ENCODE data around the gene LGR6. TPM values are rescaled to one million over a fixed set of nuclear protein-coding genes. Genes with fewer than 3 reads are reported as not detected.

The LGR6 gene
- total RNA-seq, 1 experiment from 2014 or later: 0.08 TPM

- H3K4me3 ChIP-seq (ENCODE audit: low read depth in 2 of 2, low read length in 2 of 2): no peak overlapping the region
- H3K4me1 ChIP-seq (ENCODE audit: control insufficient read depth, insufficient read depth, low read length): no peaks in the 10 kb centered on the region
- DNase-seq (ENCODE audit: low read depth, low spot score) (no peak), ATAC-seq (no peak)
- ChIA-PET CTCF (no interaction called here), POLR2A (no interaction called here)
- in situ Hi-C loops (cut with HindIII; ENCODE audit: low pct_unique_long_range_greater_than_20kb, low sequenced_read_pairs) (no loop called here), intact Hi-C loops (cut with micrococcal nuclease; ENCODE audit: unreplicated experiment) (no loop called here)
- BruUV-seq (replicated peaks): no TSS peak
- no peaks in the 10 kb centered on the region for H3K9me3 ChIP-seq (ENCODE audit: control insufficient read depth, insufficient read depth, low read depth, low read length)
- no peak for TF ChIP-seq SIN3A (IDR thresholded peaks at IDR 0.05; ENCODE audit: borderline replicate concordance, insufficient read depth, low read depth, low read length)
- TF ChIP-seq CTCF (IDR thresholded peaks at IDR 0.05): no peak
- TF ChIP-seq REST (IDR thresholded peaks at IDR 0.05; ENCODE audit: insufficient read depth in 1 of 2, low read depth in 2 of 2, low read length in 1 of 2): no peak
- TF ChIP-seq POLR2AphosphoS5 (IDR thresholded peaks at IDR 0.05; ENCODE audit: low read depth, low read length): no peak
- no peak for TF ChIP-seq TCF7L2 (IDR thresholded peaks at IDR 0.05; ENCODE audit: low read depth, low read length)
- no peaks in the 10 kb centered on the region for H3K27me3 ChIP-seq (ENCODE audit: control insufficient read depth, insufficient read depth, low read length)
- no peaks in the 10 kb centered on the region for H3K36me3 ChIP-seq (ENCODE audit: control insufficient read depth, insufficient read depth, low read length)
- no peak overlapping the region for H3K27ac ChIP-seq (ENCODE audit: low read length)
These were observed 58.0 kb downstream of the LGR6 start for GRCh38 chr1:202251424-202252256.

- no peaks in the 10 kb centered on the region for H3K4me1 ChIP-seq (ENCODE audit: control insufficient read depth, insufficient read depth, low read length)
- BruUV-seq (replicated peaks): no TSS peak
- intact Hi-C loops (cut with micrococcal nuclease; ENCODE audit: unreplicated experiment): no loop called here
- in situ Hi-C loops (cut with HindIII; ENCODE audit: low pct_unique_long_range_greater_than_20kb, low sequenced_read_pairs): no loop called here
- H3K4me3 ChIP-seq (ENCODE audit: low read depth in 2 of 2, low read length in 2 of 2): no peak overlapping the region
- H3K9me3 ChIP-seq (ENCODE audit: control insufficient read depth, insufficient read depth, low read depth, low read length): no peaks in the 10 kb centered on the region
- DNase-seq (ENCODE audit: low read depth, low spot score): no peak
- no peak for ATAC-seq
- ChIA-PET POLR2A (no interaction called here), CTCF (no interaction called here)
- H3K36me3 ChIP-seq (ENCODE audit: control insufficient read depth, insufficient read depth, low read length): no peaks in the 10 kb centered on the region
- H3K27me3 ChIP-seq (ENCODE audit: control insufficient read depth, insufficient read depth, low read length): no peaks in the 10 kb centered on the region; the same call in 1 of the 2 replicates
- TF ChIP-seq CTCF (IDR thresholded peaks at IDR 0.05) (no peak), TCF7L2 (IDR thresholded peaks at IDR 0.05; ENCODE audit: low read depth, low read length) (no peak), SIN3A (IDR thresholded peaks at IDR 0.05; ENCODE audit: borderline replicate concordance, insufficient read depth, low read depth, low read length) (no peak), POLR2AphosphoS5 (IDR thresholded peaks at IDR 0.05; ENCODE audit: low read depth, low read length) (no peak), REST (IDR thresholded peaks at IDR 0.05; ENCODE audit: insufficient read depth in 1 of 2, low read depth in 2 of 2, low read length in 1 of 2) (no peak)
- no peak overlapping the region for H3K27ac ChIP-seq (ENCODE audit: low read length)
These were observed 58.7 kb downstream of the LGR6 start for GRCh38 chr1:202252271-202252670.

All from Panc1 (cell line).